HepG2 (cell line): ENCODE measurements around the gene TKFC. TPM values are rescaled to one million over a fixed set of nuclear protein-coding genes. Genes with fewer than 3 reads are reported as not detected.

Experiments used
- ARHGAP35 ChIP-seq: sonication (generic); formaldehyde crosslinking; IDR thresholded peaks from 2 replicates; pipeline ENCODE4 v1.9.0; 2022; ENCODE audit warnings: mild to moderate bottlenecking, inconsistent platforms, moderate library complexity, missing genetic modification reagents, borderline replicate concordance
- ARNT ChIP-seq: fragments of 450-650 bp; IDR thresholded peaks from 2 replicates; pipeline ENCODE4 v1.6.1; 2017
- ARNT2 ChIP-seq: sonication (generic); formaldehyde crosslinking; IDR thresholded peaks from 2 replicates; pipeline ENCODE4 v1.8.0; 2022; ENCODE audit warnings: mild to moderate bottlenecking, low read depth, missing genetic modification reagents, moderate library complexity
- ATAD3A ChIP-seq: sonication (generic); formaldehyde crosslinking; IDR thresholded peaks from 2 replicates; pipeline ENCODE4 v1.4.0; 2020; ENCODE audit warnings: missing genetic modification reagents
- ATF2 ChIP-seq: sonication (generic); formaldehyde crosslinking; IDR thresholded peaks from 2 replicates; pipeline ENCODE4 v1.4.0; 2020; ENCODE audit warnings: missing genetic modification reagents
- ATF3 ChIP-seq: sonication (generic); formaldehyde crosslinking; IDR thresholded peaks from 2 replicates; pipeline ENCODE4 v1.4.0; 2020; ENCODE audit warnings: missing genetic modification reagents
- CCDC6 ChIP-seq: sonication (generic); formaldehyde crosslinking; IDR thresholded peaks from 2 replicates; pipeline ENCODE4 v1.8.1; 2022; ENCODE audit warnings: mild to moderate bottlenecking, missing genetic modification reagents, moderate library complexity
- CREB3 ChIP-seq: sonication (generic); formaldehyde crosslinking; IDR thresholded peaks from 2 replicates; pipeline ENCODE4 v1.5.0; 2020; ENCODE audit warnings: missing genetic modification reagents
- EEA1 ChIP-seq: sonication (generic); formaldehyde crosslinking; IDR thresholded peaks from 2 replicates; pipeline ENCODE4 v1.5.1; 2020; ENCODE audit warnings: mild to moderate bottlenecking, missing genetic modification reagents, borderline replicate concordance
- ESRRA ChIP-seq: sonication (generic); formaldehyde crosslinking; IDR thresholded peaks from 2 replicates; pipeline ENCODE4 v1.5.1; 2020; ENCODE audit warnings: mild to moderate bottlenecking, low read depth, missing genetic modification reagents
- EZH2 ChIP-seq: conservative IDR thresholded peaks from 2 replicates; pipeline ENCODE4 v1.6.1; 2012; ENCODE audit warnings: mild to moderate bottlenecking, low read depth, low read length, moderate library complexity
- GABPB1 ChIP-seq: IDR thresholded peaks from 2 replicates; pipeline ENCODE4 v1.6.1; 2016; ENCODE audit warnings: mild to moderate bottlenecking, missing genetic modification reagents, moderate library complexity, missing compliant biosample characterization
- GLI4 ChIP-seq: sonication (generic); formaldehyde crosslinking; IDR thresholded peaks from 2 replicates; pipeline ENCODE4 v1.5.1; 2020; ENCODE audit warnings: missing genetic modification reagents, mild to moderate bottlenecking, moderate library complexity, borderline replicate concordance
- GLMP ChIP-seq: sonication (generic); formaldehyde crosslinking; IDR thresholded peaks from 2 replicates; pipeline ENCODE4 v1.9.0; 2021; ENCODE audit warnings: missing genetic modification reagents, mild to moderate bottlenecking, borderline replicate concordance
- HDAC1 ChIP-seq: sonication (generic); formaldehyde crosslinking; IDR thresholded peaks from 2 replicates; pipeline ENCODE4 v1.5.1; 2020; ENCODE audit warnings: mild to moderate bottlenecking, missing genetic modification reagents
- MIER3 ChIP-seq: IDR thresholded peaks from 2 replicates; pipeline ENCODE4 v1.6.1; 2016; ENCODE audit warnings: missing compliant biosample characterization, borderline replicate concordance
- MNT ChIP-seq: fragments of 450-650 bp; IDR thresholded peaks from 2 replicates; pipeline ENCODE4 v1.6.1; 2016
- NONO ChIP-seq, 2 experiments: fragments of 450-650 bp in 1 of 2; sonication (generic) in 1 of 2; formaldehyde crosslinking in 1 of 2; IDR thresholded peaks in 1 of 2; conservative IDR thresholded peaks in 1 of 2; 2 replicates each; pipeline versions ENCODE4 v1.6.1 to v1.8.0; 2017 to 2022; ENCODE audit warnings: mild to moderate bottlenecking in 1 of 2, missing genetic modification reagents in 1 of 2, moderate library complexity in 1 of 2
- PHB2 ChIP-seq: fragments of 450-650 bp; IDR thresholded peaks from 2 replicates; pipeline ENCODE4 v1.6.1; 2018; ENCODE audit not compliant: partially characterized antibody
- SALL1 ChIP-seq: sonication (generic); formaldehyde crosslinking; IDR thresholded peaks from 2 replicates; pipeline ENCODE4 v1.8.0; 2022; ENCODE audit warnings: mild to moderate bottlenecking, missing genetic modification reagents
- SPEN ChIP-seq: sonication (generic); formaldehyde crosslinking; IDR thresholded peaks from 2 replicates; pipeline ENCODE4 v1.5.1; 2020; ENCODE audit warnings: low read depth, mild to moderate bottlenecking, missing genetic modification reagents
- ZMAT3 ChIP-seq: sonication (generic); formaldehyde crosslinking; conservative IDR thresholded peaks from 2 replicates; pipeline ENCODE4 v1.7.0; 2021; ENCODE audit warnings: missing genetic modification reagents
- ZNF230 ChIP-seq: sonication (generic); formaldehyde crosslinking; IDR thresholded peaks from 2 replicates; pipeline ENCODE4 v1.4.0; 2020; ENCODE audit warnings: mild to moderate bottlenecking, missing genetic modification reagents
- ZNF773 ChIP-seq: sonication (generic); formaldehyde crosslinking; IDR thresholded peaks from 2 replicates; pipeline ENCODE4 v1.4.0; 2020; ENCODE audit warnings: missing genetic modification reagents, borderline replicate concordance
- ZNF850 ChIP-seq: sonication (generic); formaldehyde crosslinking; conservative IDR thresholded peaks from 2 replicates; pipeline ENCODE4 v1.9.0; 2021; ENCODE audit warnings: mild to moderate bottlenecking, missing genetic modification reagents
- polyA plus RNA-seq, 8 experiments: library from polyadenylated mRNA; depleted of rRNA in 3 of 8; stranded (reverse) in 7 of 8; unstranded in 1 of 8; fragments of >200 nt; fragmentation: Illumina TruSeq in 4 of 8; extraction: Trizol in 4 of 8; gene quantifications; 2 replicates each; pipeline versions ENCODE4 v1.2.1 to v1.2.3, GENCODE V29; 2011 to 2016; ENCODE audit warnings: low read depth in 4 of 8, missing spikeins in 1 of 8, mixed read lengths in 1 of 8; ENCODE audit not compliant: insufficient read depth in 1 of 8
- total RNA-seq, 5 experiments: library from RNA; depleted of rRNA; stranded (reverse); fragments of >200 nt; fragmentation: Illumina TruSeq; extraction: Trizol; gene quantifications; 2 replicates each; pipeline ENCODE4 v1.2.3, GENCODE V29; 2016; ENCODE audit warnings: low read depth in 1 of 5

TKFC gene
- total and polyA plus RNA-seq, 2 of the 13 experiments (the other 11 are each of a cell fraction or from before 2014, with no cell fraction given): 147 to 197 TPM

- TF ChIP-seq SPEN (peak; percentile 92), ARNT (no peak), MIER3 (CRISPR knock-in tag) (no peak), CREB3 (CRISPR knock-in tag) (0 out of 2 replicates have a peak, but pooled peaks have one; percentile 48), PHB2 (no peak), NONO (IDR thresholded peaks at IDR 0.05) (no peak), NONO (CRISPR knock-in tag; conservative IDR thresholded peaks at IDR 0.05) (peak; percentile 79), ZNF773 (CRISPR knock-in tag) (0 out of 2 replicates have a peak, but pooled peaks have one; percentile 16), GABPB1 (CRISPR knock-in tag) (peak; percentile 95), HDAC1 (CRISPR knock-in tag) (peak; percentile 83), ESRRA (no peak), ZMAT3 (CRISPR knock-in tag) (peak; percentile 82), CCDC6 (no peak), ATF2 (CRISPR knock-in tag) (peak; percentile 21; the same call in 1 of the 2 replicates), SALL1 (CRISPR knock-in tag) (peak; percentile 74), GLMP (CRISPR knock-in tag) (no peak), ATAD3A (no peak), ZNF230 (CRISPR knock-in tag) (peak; percentile 69; the same call in 1 of the 2 replicates), ARHGAP35 (CRISPR knock-in tag) (peak; percentile 59; the same call in 1 of the 2 replicates), EZH2 (no peak), GLI4 (CRISPR knock-in tag) (peak; percentile 71; the same call in 1 of the 2 replicates), EEA1 (CRISPR knock-in tag) (0 out of 2 replicates have a peak, but pooled peaks have one; percentile 14), ARNT2 (CRISPR knock-in tag) (peak; percentile 79), ZNF850 (CRISPR knock-in tag) (no peak), ATF3 (CRISPR knock-in tag) (no peak), MNT (peak; percentile 12; the same call in 1 of the 2 replicates)
Observed at GRCh38 chr11:61361741-61362541, 28.9 kb downstream of the TKFC start, which contains the start of the genes CYB561A3 and TMEM138 (continued).
